ENCODE data around the gene SPTAN1.

Gene SPTAN1

GRCh38 chr9:128600099-128600498, 47.7 kb downstream of the SPTAN1 start:
- no peak for DNase-seq (ENCODE audit: low spot score)

- DNase-seq (ENCODE audit: low spot score) = no peak
These were observed 51.3 kb downstream of the SPTAN1 start for GRCh38 chr9:128603697-128604096.

GRCh38 chr9:128607642-128608350, 55.4 kb downstream of the SPTAN1 start:
- DNase-seq (ENCODE audit: low spot score) = no peak

GRCh38 chr9:128610897-128611296, 58.5 kb downstream of the SPTAN1 start:
- no peak for DNase-seq (ENCODE audit: low spot score)

GRCh38 chr9:128611600-128612394, 59.4 kb downstream of the SPTAN1 start:
- no peak for DNase-seq (ENCODE audit: low spot score)

GRCh38 chr9:128614728-128615127, 62.3 kb downstream of the SPTAN1 start:
- no peak for DNase-seq (ENCODE audit: low spot score)

GRCh38 chr9:128615571-128615970, 63.2 kb downstream of the SPTAN1 start:
- DNase-seq (ENCODE audit: low spot score) = no peak

- no peak for DNase-seq (ENCODE audit: low spot score)
These were observed 65.6 kb downstream of the SPTAN1 start for GRCh38 chr9:128617943-128618342.

GRCh38 chr9:128619127-128619526, 66.7 kb downstream of the SPTAN1 start:
- no peak for DNase-seq (ENCODE audit: low spot score)

GRCh38 chr9:128619779-128620178, 67.4 kb downstream of the SPTAN1 start:
- no peak for DNase-seq (ENCODE audit: low spot score)

GRCh38 chr9:128621730-128622455, 69.5 kb downstream of the SPTAN1 start:
- no peak for DNase-seq (ENCODE audit: low spot score)

GRCh38 chr9:128624566-128624965, 72.2 kb downstream of the SPTAN1 start:
- no peak for DNase-seq (ENCODE audit: low spot score)

GRCh38 chr9:128625391-128626146, 73.2 kb downstream of the SPTAN1 start:
- no peak for DNase-seq (ENCODE audit: low spot score)

- no peak for DNase-seq (ENCODE audit: low spot score)
These were observed 73.8 kb downstream of the SPTAN1 start for GRCh38 chr9:128626181-128626580.

GRCh38 chr9:128627127-128627715, 74.8 kb downstream of the SPTAN1 start:
- no peak for DNase-seq (ENCODE audit: low spot score)

GRCh38 chr9:128627906-128628305, 75.5 kb downstream of the SPTAN1 start:
- no peak for DNase-seq (ENCODE audit: low spot score)

GRCh38 chr9:128628471-128629048, 76.2 kb downstream of the SPTAN1 start:
- no peak for DNase-seq (ENCODE audit: low spot score)

- no peak for DNase-seq (ENCODE audit: low spot score)
These were observed 76.7 kb downstream of the SPTAN1 start for GRCh38 chr9:128629136-128629535.

- DNase-seq (ENCODE audit: low spot score) = no peak
These were observed 77.6 kb downstream of the SPTAN1 start for GRCh38 chr9:128629852-128630545.

GRCh38 chr9:128631636-128632035, 79.2 kb downstream of the SPTAN1 start:
- DNase-seq (ENCODE audit: low spot score) = no peak

- DNase-seq (ENCODE audit: low spot score) = no peak
These were observed 79.7 kb downstream of the SPTAN1 start for GRCh38 chr9:128632066-128632465.
